GM12874 (cell line): Measurements from ENCODE around the gene GPA33.

ENCODE experiments used
- CTCF ChIP-seq: IDR thresholded peaks from 2 replicates; pipeline ENCODE4 v1.5.1; 2011; ENCODE audit warnings: low read depth, mild to moderate bottlenecking, control low read depth, low read length, moderate library complexity; ENCODE audit not compliant: insufficient read depth

The GPA33 gene

GRCh38 chr1:167076136-167076710 is 14.0 kb downstream of the GPA33 start:
- TF ChIP-seq CTCF, result no peak

GRCh38 chr1:167071286-167071685 is 18.9 kb downstream of the GPA33 start:
- no peak for TF ChIP-seq CTCF

GRCh38 chr1:167068761-167069160 is 21.4 kb downstream of the GPA33 start:
- no peak for TF ChIP-seq CTCF

GRCh38 chr1:167067904-167068303 is 22.3 kb downstream of the GPA33 start:
- TF ChIP-seq CTCF, result no peak

- peak; percentile 98 for TF ChIP-seq CTCF
These were observed 23.6 kb downstream of the GPA33 start for GRCh38 chr1:167066333-167067122.

- no peak for TF ChIP-seq CTCF
These were observed 24.7 kb downstream of the GPA33 start for GRCh38 chr1:167065471-167065870.

GRCh38 chr1:167064621-167065020 is 25.6 kb downstream of the GPA33 start:
- TF ChIP-seq CTCF, result no peak
